OCI-LY3 (cell line): ENCODE measurements around the gene DDA1.
A peak's percentile ranks its signal among the peaks of the same experiment; 100 is the strongest.

Experiments used
- H2AFZ ChIP-seq: fragments of 200-600, 300-600 bp; shearing (Covaris generic); 2 replicates; pipeline ENCODE4 v1.6.0; 2014; ENCODE audit warnings: antibody characterized with exemption, low read depth, low read length
- H3K27ac ChIP-seq: fragments of 200-600, 300-600 bp; sonication (generic); 2 replicates; pipeline ENCODE4 v1.5.1; 2014; ENCODE audit warnings: mild to moderate bottlenecking, low read length, moderate library complexity, mixed read lengths
- H3K27me3 ChIP-seq: fragments of 200-600, 300-600 bp; sonication (generic); 2 replicates; pipeline ENCODE4 v1.6.1; 2014; ENCODE audit warnings: low read depth, low read length, mixed read lengths
- H3K36me3 ChIP-seq: fragments of 200-600, 300-600 bp; sonication (generic); replicated peaks from 2 replicates; pipeline ENCODE3; 2014; ENCODE audit warnings: low read depth, low read length, mixed read lengths
- H3K4me1 ChIP-seq: fragments of 300-600, 200-600 bp; sonication (generic); 2 replicates; pipeline ENCODE4 v1.6.1; 2014; ENCODE audit warnings: low read length, mixed read lengths
- H3K4me2 ChIP-seq: fragments of 200-600, 300-600 bp; sonication (generic); 2 replicates; pipeline ENCODE4 v1.6.1; 2014; ENCODE audit warnings: low read length, mixed read lengths
- H3K4me3 ChIP-seq: fragments of 300-600, 200-600 bp; sonication (generic); 2 replicates; pipeline ENCODE4 v1.5.1; 2014; ENCODE audit warnings: antibody characterized with exemption, mild to moderate bottlenecking, low read length, moderate library complexity
- H3K79me2 ChIP-seq: fragments of 300-600, 200-600 bp; shearing (Covaris generic); 2 replicates; pipeline ENCODE4 v1.6.1; 2014; ENCODE audit warnings: mild to moderate bottlenecking, low read length, mixed read lengths
- H3K9ac ChIP-seq: fragments of 300-600, 200-600 bp; shearing (Covaris generic); 2 replicates; pipeline ENCODE4 v1.6.0; 2014; ENCODE audit warnings: mild to moderate bottlenecking, low read length, moderate library complexity
- H3K9me3 ChIP-seq: fragments of 200-600, 300-600 bp; shearing (Covaris generic); 2 replicates; pipeline ENCODE4 v1.6.1; 2014; ENCODE audit warnings: low read length, mixed read lengths; ENCODE audit not compliant: insufficient read depth
- H4K20me1 ChIP-seq: fragments of 200-600, 300-600 bp; sonication (generic); 2 replicates; pipeline ENCODE4 v1.6.1; 2016; ENCODE audit warnings: low read length, mixed read lengths; ENCODE audit not compliant: insufficient read depth
- CTCF ChIP-seq: fragments of 200-600, 300-600 bp; sonication (generic); IDR thresholded peaks from 2 replicates; pipeline ENCODE4 v1.5.1; 2014; ENCODE audit warnings: antibody characterized with exemption, low read length, low read depth
- EZH2phosphoT487 ChIP-seq: fragments of 200-600 bp; shearing (Covaris generic); IDR thresholded peaks from 2 replicates; pipeline ENCODE4 v1.6.1; 2018; ENCODE audit warnings: antibody characterized with exemption, mixed run types, low read depth

DDA1 gene

GRCh38 chr19:17279436-17279835 is 29.9 kb upstream of the DDA1 start:
- TF ChIP-seq EZH2phosphoT487 (no peak), CTCF (no peak)
- H3K9ac ChIP-seq = no peak overlapping the region
- H3K4me2 ChIP-seq = no peak overlapping the region
- no peak overlapping the region for H3K27ac ChIP-seq
- no peak overlapping the region for H3K4me3 ChIP-seq
- H3K79me2 ChIP-seq = no peaks in the 10 kb centered on the region
- H4K20me1 ChIP-seq = no peaks in the 10 kb centered on the region
- H2AFZ ChIP-seq = no peak overlapping the region
- H3K27me3 ChIP-seq = no peaks in the 10 kb centered on the region
- peaks cover 22% of the 10 kb centered on the region for H3K36me3 ChIP-seq
- peaks cover 3% of the 10 kb centered on the region for H3K4me1 ChIP-seq
- no peaks in the 10 kb centered on the region for H3K9me3 ChIP-seq

GRCh38 chr19:17281391-17282304 is 27.7 kb upstream of the DDA1 start, which contains the start of gene ANKLE1:
ANKLE1 (plus strand) TSS chr19:17281901; CDS start chr19:17281921, 20 bp downstream.
- no peak within 1 kb of the TSS for H3K27ac ChIP-seq
- TF ChIP-seq CTCF (no peak), EZH2phosphoT487 (no peak)

GRCh38 chr19:17282488-17283125 is 26.8 kb upstream of the DDA1 start:
- no peak overlapping the region for H3K27ac ChIP-seq
- peak overlapping the region; percentile 56 for H3K4me3 ChIP-seq

More at GRCh38 chr19:17281391-17282304, 27.7 kb upstream of the DDA1 start, which contains the start of gene ANKLE1:
- peak within 1 kb of the TSS; percentile 63 for H3K4me2 ChIP-seq
- peaks cover 6% of the 10 kb centered on the region for H3K36me3 ChIP-seq
- no peak within 1 kb of the TSS for H3K9ac ChIP-seq
- no peaks in the 10 kb centered on the region for H3K27me3 ChIP-seq
- H3K9me3 ChIP-seq = no peaks in the 10 kb centered on the region
- H3K4me3 ChIP-seq = peak within 1 kb of the TSS; percentile 65
- H3K4me1 ChIP-seq = peaks cover 3% of the 10 kb centered on the region
- H3K79me2 ChIP-seq = no peaks in the 10 kb centered on the region
- H2AFZ ChIP-seq = no peak within 1 kb of the TSS
- no peaks in the 10 kb centered on the region for H4K20me1 ChIP-seq

More at GRCh38 chr19:17282488-17283125, 26.8 kb upstream of the DDA1 start:
- TF ChIP-seq CTCF = peak; percentile 92
- TF ChIP-seq EZH2phosphoT487 = no peak
- H3K9me3 ChIP-seq = no peaks in the 10 kb centered on the region
- H3K79me2 ChIP-seq = no peaks in the 10 kb centered on the region
- H3K36me3 ChIP-seq = peaks cover under 1% of the 10 kb centered on the region
- H4K20me1 ChIP-seq = no peaks in the 10 kb centered on the region
- H2AFZ ChIP-seq = no peak overlapping the region
- peak overlapping the region; percentile 63 for H3K4me2 ChIP-seq
- no peaks in the 10 kb centered on the region for H3K27me3 ChIP-seq
- no peak overlapping the region for H3K9ac ChIP-seq
- H3K4me1 ChIP-seq = peaks cover 3% of the 10 kb centered on the region
